H54 (cell line): ENCODE results near the gene CPSF2.
"Not testable (repeated sequence)": the region's sequence is repeated elsewhere in the genome, so short reads cannot be mapped to it uniquely, and the experiment has no call there.

Experiments
- DNase-seq: peaks from one replicate; pipeline ENCODE4 v3.0.0; 2011; ENCODE audit warnings: low spot score, mixed read lengths; ENCODE audit not compliant: insufficient read length
- FAIRE-seq: peaks from 3 replicates; lab custom pipeline; 2011; peaks lifted over from hg19 to GRCh38; lab: Jason Lieb, UNC
- POLR2A ChIP-seq: IDR thresholded peaks from 2 replicates; pipeline ENCODE4 v1.6.1; 2011; ENCODE audit warnings: low read depth, mild to moderate bottlenecking, low read length

CPSF2 gene

DNA sequence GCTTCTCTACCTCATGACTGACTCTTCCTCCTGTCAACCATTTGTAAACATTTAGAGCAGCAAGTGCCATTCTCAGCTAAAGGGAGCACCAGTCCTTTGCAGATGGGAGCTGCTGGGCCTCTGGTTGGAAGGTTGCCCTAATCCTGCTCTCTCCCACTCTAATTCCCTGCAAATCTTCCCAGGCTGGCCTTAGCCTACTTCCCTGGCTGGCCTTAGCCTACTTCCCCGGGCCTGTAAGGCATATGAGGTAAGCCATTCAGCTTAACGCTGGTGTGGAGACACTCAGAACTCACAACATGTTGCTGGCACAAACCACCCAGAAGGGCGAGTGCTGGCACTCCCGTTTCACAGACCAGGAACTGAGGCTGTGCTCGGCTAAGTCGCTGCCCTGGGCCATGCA lies 69.0 kb downstream of the CPSF2 start:
- DNase-seq = no peak
- no peak for TF ChIP-seq POLR2A
- FAIRE-seq = no peak

DNA sequence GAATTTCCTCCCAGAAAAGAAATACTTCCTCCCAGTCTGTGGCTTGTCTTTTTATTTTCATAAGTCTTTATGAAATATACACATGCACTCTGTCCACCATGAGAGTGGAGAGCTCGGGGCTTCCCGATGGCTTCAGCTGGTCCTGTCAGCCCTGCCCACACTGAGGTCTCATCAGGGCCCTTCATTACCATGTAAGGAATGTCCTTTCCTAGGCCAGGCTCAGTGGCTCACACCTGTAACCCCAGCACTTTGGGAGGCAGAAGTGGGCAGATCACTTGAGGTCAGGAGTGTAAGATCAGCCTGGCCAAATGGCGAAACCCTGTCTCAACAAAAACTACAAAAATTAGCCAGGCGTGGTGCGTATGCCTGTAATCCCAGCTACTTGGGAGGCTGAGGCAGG lies 77.0 kb downstream of the CPSF2 start:
- DNase-seq = no peak
- FAIRE-seq = no peak
- no peak for TF ChIP-seq POLR2A

DNA sequence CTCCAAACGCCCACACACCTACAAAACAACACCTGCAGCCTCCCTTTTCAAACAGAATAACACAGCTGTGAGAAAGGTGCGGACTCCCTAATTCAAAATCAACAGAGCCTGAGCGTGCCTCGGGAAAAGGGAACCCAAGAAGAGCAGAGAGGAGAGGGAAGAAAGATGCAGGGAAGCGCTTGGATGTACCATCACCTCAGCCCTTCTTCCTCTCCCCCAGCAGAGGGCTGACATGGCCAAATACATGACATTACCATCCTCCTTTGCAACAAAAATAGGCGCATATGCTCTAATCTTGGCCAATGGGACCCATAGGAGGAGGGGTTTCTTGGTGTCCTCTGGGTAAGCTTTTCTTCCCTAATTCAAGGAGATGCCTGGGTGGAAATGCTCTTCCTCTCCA lies 78.0 kb downstream of the CPSF2 start:
- DNase-seq (no peak), FAIRE-seq (no peak)
- no peak for TF ChIP-seq POLR2A

DNA sequence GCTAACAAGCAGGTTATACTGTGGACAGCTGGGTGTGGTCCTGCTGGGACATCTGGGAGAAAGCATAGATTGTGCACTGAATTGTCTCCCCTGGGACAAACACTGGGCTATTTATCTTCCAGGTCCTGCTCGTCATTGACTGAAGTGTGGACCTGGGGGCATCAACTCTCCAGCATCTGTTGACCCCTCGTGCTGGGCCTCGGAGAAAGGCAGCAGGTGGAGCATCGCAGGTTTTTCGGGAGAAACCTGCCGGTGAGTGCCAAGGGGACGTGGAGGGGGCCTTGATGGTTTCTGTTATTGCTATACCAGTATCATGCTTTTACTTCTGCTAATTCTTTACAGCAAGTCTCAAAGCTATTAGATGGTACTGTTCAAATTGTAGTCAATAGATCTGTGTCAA lies 81.3 kb downstream of the CPSF2 start:
- no peak for TF ChIP-seq POLR2A
- DNase-seq (no peak), FAIRE-seq (no peak)

DNA sequence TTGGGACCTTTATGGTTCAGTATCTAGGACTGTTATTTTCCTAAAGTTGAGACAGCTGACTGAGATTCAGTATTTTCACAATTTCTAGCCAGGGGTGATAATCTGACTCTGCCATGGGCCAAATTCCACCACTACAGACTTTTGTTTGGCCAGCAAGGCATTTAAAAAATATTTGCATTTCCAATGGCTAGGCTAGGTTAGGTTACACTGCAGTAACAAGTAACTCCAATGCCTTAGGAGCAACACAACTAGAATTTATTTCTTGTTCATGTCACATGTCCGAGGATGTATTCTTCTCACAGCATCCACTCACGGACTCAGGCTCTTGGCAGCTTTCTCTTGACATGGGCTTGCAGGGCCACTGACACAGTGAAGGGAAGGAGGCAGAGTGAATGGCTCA lies 83.0 kb downstream of the CPSF2 start:
- no peak for TF ChIP-seq POLR2A
- FAIRE-seq (no peak), DNase-seq (no peak)

DNA sequence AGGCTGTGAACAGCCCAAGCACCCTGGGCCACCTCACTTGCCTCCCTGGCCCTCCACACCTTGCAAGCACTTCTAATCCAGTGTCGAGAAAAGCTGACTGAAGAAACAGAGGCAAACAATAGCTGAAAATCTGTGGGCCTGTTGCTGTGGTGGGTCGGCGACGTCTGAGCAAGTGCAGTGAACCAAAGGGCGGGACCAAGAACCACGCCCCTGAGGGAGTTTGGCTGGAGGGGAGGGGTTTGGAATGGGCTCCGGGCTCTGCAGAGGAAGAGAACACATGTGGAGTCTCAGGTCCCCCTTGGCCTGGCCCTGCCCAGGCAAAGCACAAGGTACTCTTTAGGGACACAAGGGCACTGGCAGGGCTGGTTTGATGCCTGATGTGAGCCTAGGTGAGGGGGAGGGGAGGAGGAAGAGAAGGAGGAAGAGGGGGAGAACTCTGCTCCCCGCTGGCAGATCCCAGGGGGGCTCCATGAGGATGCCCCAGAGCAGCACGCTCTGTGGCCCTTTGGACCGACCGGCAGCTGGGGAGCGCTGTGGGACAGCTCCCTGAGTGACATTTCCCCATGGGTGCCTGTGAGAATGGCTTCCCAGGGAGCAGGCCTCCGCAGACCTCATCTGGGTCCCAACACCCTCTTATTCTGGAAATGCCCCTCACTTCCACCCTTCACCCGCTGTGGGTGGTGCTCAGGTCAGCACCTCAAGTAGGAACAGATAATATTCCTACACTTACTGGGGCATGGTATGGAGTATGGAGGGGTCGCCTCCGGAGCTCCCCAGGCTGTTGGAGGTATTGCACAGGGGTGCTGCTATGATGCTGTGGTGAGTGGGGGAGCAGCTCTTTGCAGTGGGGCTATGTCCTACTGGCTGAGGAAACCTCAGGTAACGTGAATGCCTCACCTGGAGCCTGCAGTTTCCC lies 85.5 kb downstream of the CPSF2 start:
- no peak for FAIRE-seq
- no peak for TF ChIP-seq POLR2A
- DNase-seq = no peak

DNA sequence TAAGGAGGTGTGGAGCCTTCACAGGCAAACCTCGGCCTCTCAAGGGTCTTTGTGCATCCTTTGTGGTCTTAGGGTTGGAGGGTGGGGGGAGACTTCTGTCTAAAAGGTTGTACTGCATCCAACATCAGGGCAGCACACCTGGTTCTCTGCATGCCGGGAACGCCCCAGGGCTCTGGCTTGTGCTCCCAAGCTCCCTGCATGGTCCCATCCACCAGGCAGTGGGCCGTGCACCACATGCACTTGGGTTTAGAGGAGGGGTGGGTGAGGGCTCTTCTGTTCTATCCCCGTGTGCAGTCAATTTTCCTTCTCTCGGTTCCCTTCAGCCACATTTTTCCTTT lies 86.1 kb downstream of the CPSF2 start:
- DNase-seq (no peak), FAIRE-seq (no peak)
- TF ChIP-seq POLR2A = no peak

DNA sequence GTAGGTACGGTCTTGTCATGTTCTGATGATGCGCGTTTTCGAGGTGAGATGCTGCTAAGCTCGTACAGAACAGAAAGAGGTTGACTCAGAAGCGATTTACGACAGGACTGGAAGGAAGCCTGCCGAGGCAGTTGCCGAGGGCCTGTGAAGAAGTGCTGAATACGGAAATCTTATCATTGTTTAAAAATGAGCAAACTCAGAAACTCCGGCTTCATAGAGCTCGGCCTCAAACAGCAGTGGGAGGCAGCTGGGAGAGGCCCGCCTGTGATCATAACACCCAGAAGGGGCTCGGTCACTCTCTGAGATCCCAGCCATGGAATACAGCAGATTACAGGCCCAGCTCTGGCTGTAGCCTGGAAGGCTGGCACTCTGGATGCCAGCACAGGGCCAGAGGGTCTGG lies 87.4 kb downstream of the CPSF2 start:
- FAIRE-seq = no peak
- no peak for TF ChIP-seq POLR2A
- DNase-seq = no peak

DNA sequence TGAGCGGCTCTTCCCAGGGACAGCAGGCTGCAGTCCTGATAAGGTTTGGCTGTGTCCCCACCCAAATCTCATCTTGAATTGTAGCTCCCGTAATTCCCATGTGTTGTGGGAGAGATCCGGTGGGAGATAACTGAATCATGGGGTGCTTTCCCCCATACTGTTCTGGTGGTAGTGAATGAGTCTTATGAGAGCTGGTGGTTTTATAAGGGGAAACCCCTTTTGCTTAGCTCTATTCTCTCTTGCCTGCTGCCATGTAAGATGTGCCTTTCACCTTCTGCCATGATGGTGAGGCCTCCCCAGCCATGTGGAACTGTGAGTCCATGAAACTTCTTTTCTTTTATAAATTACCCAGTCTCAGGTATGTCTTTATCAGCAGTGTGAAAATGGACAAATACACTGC lies 91.4 kb downstream of the CPSF2 start:
- not testable (repeated sequence) for FAIRE-seq

DNA sequence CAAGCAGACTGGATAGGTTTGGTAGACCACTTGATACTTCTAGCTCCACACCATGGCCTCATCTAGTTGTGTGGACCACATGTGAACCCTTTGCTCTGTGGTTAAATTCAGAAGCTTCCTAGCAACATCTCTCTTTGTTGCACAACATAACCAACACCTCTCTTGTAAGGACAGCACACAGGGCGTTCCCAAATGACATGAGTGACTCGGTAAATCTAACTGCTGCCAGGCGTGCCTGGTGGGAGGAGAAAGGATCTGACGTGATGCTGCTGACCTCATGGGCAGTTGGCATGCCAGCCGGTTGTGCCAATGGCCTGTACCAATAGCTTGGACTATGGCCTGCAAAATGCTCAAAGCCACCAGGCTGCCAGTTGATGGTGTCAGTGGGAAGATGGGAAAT lies 93.8 kb downstream of the CPSF2 start:
- no peak for FAIRE-seq
- no peak for DNase-seq
- TF ChIP-seq POLR2A = no peak

More for the DNA sequence above, 91.4 kb downstream of the CPSF2 start:
- not testable (repeated sequence) for DNase-seq

DNA sequence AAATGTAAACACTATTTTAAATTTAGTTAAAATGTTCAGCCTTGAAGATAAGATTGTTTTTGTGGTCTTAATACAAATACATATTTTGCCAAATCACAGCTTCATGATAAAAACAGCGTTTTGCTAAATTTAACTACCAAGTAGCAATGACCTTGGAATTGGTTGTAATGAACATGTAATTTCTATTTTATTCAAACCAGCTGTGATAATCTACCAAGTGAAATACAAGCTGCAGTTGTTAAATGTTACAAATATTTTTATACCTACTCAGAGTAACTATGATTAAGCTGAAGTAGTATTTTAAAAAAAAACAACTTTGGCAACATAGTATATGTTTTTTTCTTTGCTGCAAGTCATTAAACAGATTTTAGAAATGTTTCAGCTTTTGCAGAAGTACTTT lies 96.2 kb downstream of the CPSF2 start:
- TF ChIP-seq POLR2A = no peak
- FAIRE-seq = no peak
- no peak for DNase-seq
